Keratinocyte (primary cell): ENCODE results near the gene C1RL. TPM values are rescaled to one million over a fixed set of nuclear protein-coding genes. Genes with fewer than 3 reads are reported as not detected.

ENCODE experiments used
- DNase-seq: peaks from one replicate; pipeline ENCODE4 v3.0.0-alpha.2; 2011; ENCODE audit warnings: low read depth, missing footprints, low spot score
- FAIRE-seq: peaks from 2 replicates; lab custom pipeline; 2011; peaks lifted over from hg19 to GRCh38; lab: Jason Lieb, UNC
- H2AFZ ChIP-seq: 2 replicates; pipeline ENCODE4 v1.6.0; 2012; ENCODE audit warnings: low read length, control low read depth, inconsistent platforms; ENCODE audit not compliant: control insufficient read depth
- H3K27ac ChIP-seq: 2 replicates; pipeline ENCODE4 v1.5.1; 2011; ENCODE audit warnings: low read length; ENCODE audit not compliant: control insufficient read depth, insufficient read depth
- H3K27me3 ChIP-seq: 3 replicates; pipeline ENCODE4 v1.6.0; 2011; ENCODE audit warnings: low read length; ENCODE audit not compliant: control insufficient read depth, insufficient read depth; ENCODE audit errors: extremely low read depth
- H3K36me3 ChIP-seq, 2 experiments: 2 replicates in 1 of 2; 3 replicates in 1 of 2; pipeline ENCODE4 v1.5.1; 2011; ENCODE audit warnings: low read length in 2 of 2, mild to moderate bottlenecking in 1 of 2; ENCODE audit not compliant: control insufficient read depth in 2 of 2, insufficient read depth in 2 of 2; ENCODE audit errors: extremely low read depth in 1 of 2
- H3K4me1 ChIP-seq: 3 replicates; pipeline ENCODE4 v1.5.1; 2011; ENCODE audit warnings: low read length; ENCODE audit not compliant: control insufficient read depth, insufficient read depth; ENCODE audit errors: extremely low read depth
- H3K4me2 ChIP-seq: 3 replicates; pipeline ENCODE4 v1.6.0; 2011; ENCODE audit warnings: low read depth, low read length; ENCODE audit not compliant: control insufficient read depth, insufficient read depth; ENCODE audit errors: extremely low read depth
- H3K4me3 ChIP-seq, 3 experiments: fragments of 200-600 bp in 1 of 3; sonication (generic) in 1 of 3; 2 replicates in 2 of 3; 3 replicates in 1 of 3; pipeline ENCODE4 v1.5.1; 2011 to 2016; ENCODE audit warnings: low read length in 3 of 3, mild to moderate bottlenecking in 3 of 3, control low read depth in 2 of 3, inconsistent platforms in 1 of 3, low read depth in 1 of 3, mixed read lengths in 1 of 3, mixed run types in 1 of 3, moderate library complexity in 1 of 3; ENCODE audit not compliant: control insufficient read depth in 2 of 3, insufficient read depth in 2 of 3; ENCODE audit errors: extremely low read depth in 1 of 3
- H3K79me2 ChIP-seq: 2 replicates; pipeline ENCODE4 v1.6.0; 2012; ENCODE audit warnings: low read length; ENCODE audit not compliant: control insufficient read depth, insufficient read depth
- H3K9ac ChIP-seq: 3 replicates; pipeline ENCODE4 v1.6.0; 2011; ENCODE audit warnings: low read length; ENCODE audit not compliant: control insufficient read depth, insufficient read depth; ENCODE audit errors: extremely low read depth
- H3K9me1 ChIP-seq: 3 replicates; pipeline ENCODE4 v1.6.0; 2011; ENCODE audit warnings: low read length; ENCODE audit not compliant: control insufficient read depth, insufficient read depth; ENCODE audit errors: extremely low read depth
- H3K9me3 ChIP-seq: 2 replicates; pipeline ENCODE4 v1.5.1; 2012; ENCODE audit warnings: low read depth, low read length; ENCODE audit not compliant: control insufficient read depth
- H4K20me1 ChIP-seq: 3 replicates; pipeline ENCODE4 v1.6.0; 2011; ENCODE audit warnings: low read length; ENCODE audit not compliant: control insufficient read depth, insufficient read depth; ENCODE audit errors: extremely low read depth
- EZH2 ChIP-seq: IDR thresholded peaks from one replicate; pipeline ENCODE4 v1.6.1; 2012; ENCODE audit warnings: inconsistent platforms, mild to moderate bottlenecking, low read length, moderate library complexity
- dilution Hi-C: fragments of 300-500 bp; cut with MboI; formaldehyde crosslinking; loops from one replicate; pipeline ENCODE4 v1.7.0; 2020; ENCODE audit warnings: low sequenced_read_pairs; ENCODE audit not compliant: extremely low pct_ligation_motif_present
- polyA minus RNA-seq, 3 experiments: library from RNA; depleted of rRNA, polyadenylated mRNA; stranded (reverse); fragments of >200 nt; gene quantifications; 1 replicate in 1 of 3; 2 replicates in 1 of 3; 3 replicates in 1 of 3; pipeline ENCODE4 v1.2.3, GENCODE V29; 2011
- polyA plus RNA-seq, 5 experiments: library from polyadenylated mRNA; depleted of rRNA in 3 of 5; stranded (reverse) in 3 of 5; stranded (forward) in 1 of 5; unstranded in 1 of 5; fragments of >200 nt; gene quantifications; 1 replicate in 1 of 5; 2 replicates in 3 of 5; 3 replicates in 1 of 5; pipeline versions ENCODE4 v1.2.1 to v1.2.3, GENCODE V29; 2011 to 2012; ENCODE audit warnings: missing spikeins in 2 of 5, low read depth in 1 of 5, low replicate concordance in 1 of 5
- TF ChIP-seq, protein P1 (sequence below), 3 experiments: IDR thresholded peaks in 1 of 3; conservative IDR thresholded peaks in 1 of 3; optimal IDR thresholded peaks in 1 of 3; 2 replicates in 2 of 3; 3 replicates in 1 of 3; pipeline versions ENCODE3 to v1.5.1; 2011; ENCODE audit warnings: low read length in 3 of 3, mild to moderate bottlenecking in 3 of 3, moderate library complexity in 2 of 3, control low read depth in 1 of 3, inconsistent platforms in 1 of 3; ENCODE audit not compliant: insufficient read depth in 2 of 3; ENCODE audit errors: extremely low read depth in 1 of 3

C1RL gene, protein sequence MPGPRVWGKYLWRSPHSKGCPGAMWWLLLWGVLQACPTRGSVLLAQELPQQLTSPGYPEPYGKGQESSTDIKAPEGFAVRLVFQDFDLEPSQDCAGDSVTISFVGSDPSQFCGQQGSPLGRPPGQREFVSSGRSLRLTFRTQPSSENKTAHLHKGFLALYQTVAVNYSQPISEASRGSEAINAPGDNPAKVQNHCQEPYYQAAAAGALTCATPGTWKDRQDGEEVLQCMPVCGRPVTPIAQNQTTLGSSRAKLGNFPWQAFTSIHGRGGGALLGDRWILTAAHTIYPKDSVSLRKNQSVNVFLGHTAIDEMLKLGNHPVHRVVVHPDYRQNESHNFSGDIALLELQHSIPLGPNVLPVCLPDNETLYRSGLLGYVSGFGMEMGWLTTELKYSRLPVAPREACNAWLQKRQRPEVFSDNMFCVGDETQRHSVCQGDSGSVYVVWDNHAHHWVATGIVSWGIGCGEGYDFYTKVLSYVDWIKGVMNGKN
- polyA plus RNA-seq (8.5 to 13.5 TPM (median 9.3 TPM) in 3 replicates), polyA minus RNA-seq (14.8 to 24.6 TPM (median 21.7 TPM) in 3 replicates)
- polyA plus RNA-seq (2011; ENCODE audit: low read depth): 3.0 TPM
- 7.5 and 8.4 TPM in 2 replicates for polyA plus RNA-seq (2011; cell fraction: cytosol; rRNA removed)
- 24.4 and 33.2 TPM in 2 replicates for polyA plus RNA-seq (2011; cell fraction: nucleus; rRNA removed)
- polyA plus RNA-seq (2012; ENCODE audit: low replicate concordance): 8.3 and 9.9 TPM in 2 replicates
- polyA minus RNA-seq (2011; cell fraction: cytosol; rRNA and poly(A)+ RNA removed): 17.8 TPM
- polyA minus RNA-seq (2011; cell fraction: nucleus; rRNA and poly(A)+ RNA removed): 17.9 and 28.6 TPM in 2 replicates

DNA sequence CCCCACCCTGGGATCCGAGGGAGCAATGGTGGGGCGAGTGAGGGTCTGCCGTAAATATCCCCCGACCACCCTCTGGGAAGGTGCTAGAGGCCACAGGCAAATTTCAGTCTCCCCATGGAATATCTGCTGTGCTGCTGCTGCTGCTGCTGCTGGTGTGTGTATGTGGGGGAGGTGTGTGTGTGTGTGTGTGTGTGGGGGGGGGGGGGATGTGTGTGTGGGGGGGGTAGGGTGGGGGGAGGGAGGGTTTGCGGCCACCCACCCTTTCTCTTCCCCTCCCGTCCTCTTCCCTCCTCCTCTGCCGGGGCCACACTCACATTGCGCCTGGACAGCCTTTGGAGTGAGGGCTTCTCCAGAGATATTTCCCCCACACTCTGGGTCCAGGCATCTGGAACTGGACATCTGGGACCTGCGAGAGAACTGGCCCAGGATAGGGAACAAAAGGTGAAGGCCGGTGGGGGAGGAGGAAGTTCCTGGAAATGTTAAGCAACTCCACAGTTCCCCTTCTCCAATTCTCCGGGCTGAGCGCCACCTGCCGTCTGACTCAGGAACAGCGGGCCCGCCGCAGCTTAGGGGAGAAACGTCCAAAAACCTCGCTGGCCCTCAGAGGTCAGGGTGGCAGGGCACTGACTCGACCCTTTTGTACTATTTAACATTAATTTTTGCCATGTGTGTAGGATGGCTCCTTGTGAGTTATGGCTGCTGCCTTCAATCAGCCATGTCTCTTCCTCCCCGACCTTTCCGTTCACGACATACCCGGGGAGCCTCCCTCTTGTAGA, at the start of gene C1RL:
C1RL (minus strand) TSS at position 419 of the 776 bp plus-strand sequence; CDS start at position 385, 34 bp downstream.
- FAIRE-seq (peak; percentile 85), DNase-seq (peak; percentile 35)
- peaks cover 34% of the 10 kb centered on the region for H3K79me2 ChIP-seq
- no peaks in the 10 kb centered on the region for H3K9me1 ChIP-seq
- peak within 1 kb of the TSS; percentile 89 for H2AFZ ChIP-seq
- dilution Hi-C loops: no loop called here
- no peak for TF ChIP-seq EZH2
- TF ChIP-seq, protein P1, sequence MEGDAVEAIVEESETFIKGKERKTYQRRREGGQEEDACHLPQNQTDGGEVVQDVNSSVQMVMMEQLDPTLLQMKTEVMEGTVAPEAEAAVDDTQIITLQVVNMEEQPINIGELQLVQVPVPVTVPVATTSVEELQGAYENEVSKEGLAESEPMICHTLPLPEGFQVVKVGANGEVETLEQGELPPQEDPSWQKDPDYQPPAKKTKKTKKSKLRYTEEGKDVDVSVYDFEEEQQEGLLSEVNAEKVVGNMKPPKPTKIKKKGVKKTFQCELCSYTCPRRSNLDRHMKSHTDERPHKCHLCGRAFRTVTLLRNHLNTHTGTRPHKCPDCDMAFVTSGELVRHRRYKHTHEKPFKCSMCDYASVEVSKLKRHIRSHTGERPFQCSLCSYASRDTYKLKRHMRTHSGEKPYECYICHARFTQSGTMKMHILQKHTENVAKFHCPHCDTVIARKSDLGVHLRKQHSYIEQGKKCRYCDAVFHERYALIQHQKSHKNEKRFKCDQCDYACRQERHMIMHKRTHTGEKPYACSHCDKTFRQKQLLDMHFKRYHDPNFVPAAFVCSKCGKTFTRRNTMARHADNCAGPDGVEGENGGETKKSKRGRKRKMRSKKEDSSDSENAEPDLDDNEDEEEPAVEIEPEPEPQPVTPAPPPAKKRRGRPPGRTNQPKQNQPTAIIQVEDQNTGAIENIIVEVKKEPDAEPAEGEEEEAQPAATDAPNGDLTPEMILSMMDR (optimal IDR thresholded peaks at IDR 0.05 in 1 of 3, IDR thresholded peaks at IDR 0.05 in 1 of 3, conservative IDR thresholded peaks at IDR 0.05 in 1 of 3; ENCODE audit: extremely low read depth in 1 of 3, insufficient read depth in 2 of 3, low read length in 3 of 3): peak; percentile 92 to 98 (median 96)
- H3K4me1 ChIP-seq: peaks cover 6% of the 10 kb centered on the region
- peak within 1 kb of the TSS; percentile 95 for H3K27ac ChIP-seq
- peak within 1 kb of the TSS; percentile 68 to 90 (median 90) for H3K4me3 ChIP-seq
- no peaks in the 10 kb centered on the region for H3K27me3 ChIP-seq
- peaks cover under 1 to 7% of the 10 kb centered on the region in 2 experiments for H3K36me3 ChIP-seq
- H3K9ac ChIP-seq: peak within 1 kb of the TSS; percentile 98
- H3K4me2 ChIP-seq: peak within 1 kb of the TSS; percentile 94
- peaks cover 3% of the 10 kb centered on the region for H4K20me1 ChIP-seq
- no peaks in the 10 kb centered on the region for H3K9me3 ChIP-seq

DNA sequence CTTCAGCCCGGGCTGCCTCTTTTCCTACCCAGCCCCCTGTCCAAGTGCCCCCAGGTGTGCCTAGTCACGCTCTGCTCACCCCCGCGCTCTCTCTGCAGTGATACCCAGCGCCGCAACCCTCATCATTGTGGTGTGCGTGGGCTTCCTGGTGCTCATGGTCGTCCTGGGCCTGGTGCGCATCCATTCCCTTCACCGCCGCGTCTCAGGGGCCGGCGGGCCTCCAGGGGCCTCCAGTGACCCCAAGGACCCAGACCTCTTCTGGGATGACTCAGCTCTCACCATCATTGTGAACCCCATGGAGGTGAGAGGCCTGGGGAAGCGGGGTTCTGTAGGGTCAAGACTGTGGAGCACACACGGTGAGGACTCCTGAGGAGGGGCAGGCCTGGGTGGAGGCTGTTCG, 48.4 kb upstream of the C1RL start:
- FAIRE-seq (no peak), DNase-seq (no peak)
- Histone ChIP-seq H3K27ac (no peak overlapping the region), H3K4me3 (no peak overlapping the region), H3K9ac (no peak overlapping the region), H3K4me1 (peaks cover 16% of the 10 kb centered on the region), H4K20me1 (peaks cover 3% of the 10 kb centered on the region), H2AFZ (no peak overlapping the region), H3K27me3 (peaks cover 2% of the 10 kb centered on the region), H3K36me3 (peaks cover 0 to 7% of the 10 kb centered on the region in 2 experiments), H3K9me3 (no peaks in the 10 kb centered on the region), H3K9me1 (no peaks in the 10 kb centered on the region), H3K4me2 (no peak overlapping the region), H3K79me2 (no peaks in the 10 kb centered on the region)
- no peak for TF ChIP-seq EZH2
- TF ChIP-seq, protein P1 (optimal IDR thresholded peaks at IDR 0.05 in 1 of 3, IDR thresholded peaks at IDR 0.05 in 1 of 3, conservative IDR thresholded peaks at IDR 0.05 in 1 of 3; ENCODE audit: extremely low read depth in 1 of 3, insufficient read depth in 2 of 3, low read length in 3 of 3): no peak
- dilution Hi-C loops: no loop called here
